ENCODE data around the gene VWA3B.
"Not testable (repeated sequence)": the region's sequence is repeated elsewhere in the genome, so short reads cannot be mapped to it uniquely, and the experiment has no call there.

VWA3B gene

GRCh38 chr2:98088261-98088660 lies 1.3 kb downstream of the VWA3B start:
- no peak for DNase-seq (ENCODE audit: low spot score)

GRCh38 chr2:98089941-98090340 lies 3.0 kb downstream of the VWA3B start:
- DNase-seq (ENCODE audit: low spot score) = no peak

GRCh38 chr2:98090951-98091350 lies 4.0 kb downstream of the VWA3B start:
- DNase-seq (ENCODE audit: low spot score) = no peak

- DNase-seq (ENCODE audit: low spot score) = no peak
Observed at GRCh38 chr2:98091738-98092137, 4.8 kb downstream of the VWA3B start.

GRCh38 chr2:98093146-98093545 lies 6.2 kb downstream of the VWA3B start:
- DNase-seq (ENCODE audit: low spot score) = no peak

- DNase-seq (ENCODE audit: low spot score) = no peak
Observed at GRCh38 chr2:98093611-98094010, 6.6 kb downstream of the VWA3B start.

GRCh38 chr2:98099939-98100743 lies 13.2 kb downstream of the VWA3B start:
- DNase-seq (ENCODE audit: low spot score) = no peak

GRCh38 chr2:98102315-98102714 lies 15.3 kb downstream of the VWA3B start:
- DNase-seq (ENCODE audit: low spot score) = not testable (repeated sequence)

- no peak for DNase-seq (ENCODE audit: low spot score)
Observed at GRCh38 chr2:98102878-98103277, 15.9 kb downstream of the VWA3B start.

- DNase-seq (ENCODE audit: low spot score) = no peak
Observed at GRCh38 chr2:98108110-98108509, 21.1 kb downstream of the VWA3B start.

- no peak for DNase-seq (ENCODE audit: low spot score)
Observed at GRCh38 chr2:98110741-98111140, 23.8 kb downstream of the VWA3B start.

GRCh38 chr2:98114643-98115330 lies 27.8 kb downstream of the VWA3B start:
- no peak for DNase-seq (ENCODE audit: low spot score)

GRCh38 chr2:98118161-98118560 lies 31.2 kb downstream of the VWA3B start:
- no peak for DNase-seq (ENCODE audit: low spot score)

- no peak for DNase-seq (ENCODE audit: low spot score)
Observed at GRCh38 chr2:98118852-98119251, 31.9 kb downstream of the VWA3B start.

GRCh38 chr2:98121149-98121548 lies 34.2 kb downstream of the VWA3B start:
- DNase-seq (ENCODE audit: low spot score) = no peak

- DNase-seq (ENCODE audit: low spot score) = no peak
Observed at GRCh38 chr2:98122524-98122923, 35.6 kb downstream of the VWA3B start.

- no peak for DNase-seq (ENCODE audit: low spot score)
Observed at GRCh38 chr2:98123286-98123685, 36.3 kb downstream of the VWA3B start.

- no peak for DNase-seq (ENCODE audit: low spot score)
Observed at GRCh38 chr2:98126061-98126460, 39.1 kb downstream of the VWA3B start.

- DNase-seq (ENCODE audit: low spot score) = no peak
Observed at GRCh38 chr2:98127229-98127989, 40.4 kb downstream of the VWA3B start.

GRCh38 chr2:98128556-98129109 lies 41.7 kb downstream of the VWA3B start:
- no peak for DNase-seq (ENCODE audit: low spot score)

- DNase-seq (ENCODE audit: low spot score) = not testable (repeated sequence)
Observed at GRCh38 chr2:98130073-98130472, 43.1 kb downstream of the VWA3B start.

Measured in left forelimb (tissue), 1 donor.